ENCODE results near the gene AGPAT3.
"Not testable (repeated sequence)": the region's sequence is repeated elsewhere in the genome, so short reads cannot be mapped to it uniquely, and the experiment has no call there.

Gene AGPAT3

GRCh38 chr21:43864962-43865539 lies at the start of gene AGPAT3:
TSS of gene AGPAT3 (plus strand) at chr21:43865223. CDS start at chr21:43959682, 94,459 bp downstream.
- in situ Hi-C loops (cut with MboI; ENCODE audit: low sequenced_read_pairs) = no loop called here

GRCh38 chr21:43815991-43816390 lies 49.0 kb upstream of the AGPAT3 start:
- in situ Hi-C loops (cut with MboI; ENCODE audit: low sequenced_read_pairs) = no loop called here

- in situ Hi-C loops (cut with MboI; ENCODE audit: low sequenced_read_pairs) = no loop called here
Observed at GRCh38 chr21:43816611-43817071, 48.4 kb upstream of the AGPAT3 start.

- in situ Hi-C loops (cut with MboI; ENCODE audit: low sequenced_read_pairs) = no loop called here
Observed at GRCh38 chr21:43817157-43818086, 47.6 kb upstream of the AGPAT3 start.

GRCh38 chr21:43818685-43819084 lies 46.3 kb upstream of the AGPAT3 start:
- in situ Hi-C loops (cut with MboI; ENCODE audit: low sequenced_read_pairs) = no loop called here

- in situ Hi-C loops (cut with MboI; ENCODE audit: low sequenced_read_pairs) = no loop called here
Observed at GRCh38 chr21:43819511-43820405, 45.3 kb upstream of the AGPAT3 start.

GRCh38 chr21:43820466-43820865 lies 44.6 kb upstream of the AGPAT3 start:
- in situ Hi-C loops (cut with MboI; ENCODE audit: low sequenced_read_pairs) = no loop called here

- in situ Hi-C loops (cut with MboI; ENCODE audit: low sequenced_read_pairs) = not testable (repeated sequence)
Observed at GRCh38 chr21:43822166-43822565, 42.9 kb upstream of the AGPAT3 start.

GRCh38 chr21:43822741-43823140 lies 42.3 kb upstream of the AGPAT3 start:
- in situ Hi-C loops (cut with MboI; ENCODE audit: low sequenced_read_pairs) = not testable (repeated sequence)

- in situ Hi-C loops (cut with MboI; ENCODE audit: low sequenced_read_pairs) = no loop called here
Observed at GRCh38 chr21:43824333-43825241, 40.4 kb upstream of the AGPAT3 start.

GRCh38 chr21:43825242-43825935 lies 39.6 kb upstream of the AGPAT3 start:
- in situ Hi-C loops (cut with MboI; ENCODE audit: low sequenced_read_pairs) = no loop called here

- in situ Hi-C loops (cut with MboI; ENCODE audit: low sequenced_read_pairs) = no loop called here
Observed at GRCh38 chr21:43825936-43826622, 38.9 kb upstream of the AGPAT3 start.

- in situ Hi-C loops (cut with MboI; ENCODE audit: low sequenced_read_pairs) = no loop called here
Observed at GRCh38 chr21:43826623-43826974, 38.4 kb upstream of the AGPAT3 start.

- in situ Hi-C loops (cut with MboI; ENCODE audit: low sequenced_read_pairs) = no loop called here
Observed at GRCh38 chr21:43827015-43827611, 37.9 kb upstream of the AGPAT3 start.

- in situ Hi-C loops (cut with MboI; ENCODE audit: low sequenced_read_pairs) = no loop called here
Observed at GRCh38 chr21:43829161-43829560, 35.9 kb upstream of the AGPAT3 start.

- in situ Hi-C loops (cut with MboI; ENCODE audit: low sequenced_read_pairs) = no loop called here
Observed at GRCh38 chr21:43829575-43830119, 35.4 kb upstream of the AGPAT3 start.

- in situ Hi-C loops (cut with MboI; ENCODE audit: low sequenced_read_pairs) = no loop called here
Observed at GRCh38 chr21:43832158-43832550, 32.9 kb upstream of the AGPAT3 start.

- in situ Hi-C loops (cut with MboI; ENCODE audit: low sequenced_read_pairs) = no loop called here
Observed at GRCh38 chr21:43832648-43833047, 32.4 kb upstream of the AGPAT3 start.

Measured in HL-60/S4 treated with phorbol 12-myristate 13-acetate at 8.2 ng/mL for 4 days and 3 days (cell line).